NB4 (cell line): Measurements from ENCODE around the gene USP9X.
A peak's percentile ranks its signal among the peaks of the same experiment; 100 is the strongest.
"Not testable (repeated sequence)": the region's sequence is repeated elsewhere in the genome, so short reads cannot be mapped to it uniquely, and the experiment has no call there.

ENCODE experiments used
- DNase-seq: peaks from one replicate; pipeline ENCODE4 v3.0.0; 2010; ENCODE audit warnings: low read depth
- H3K4me3 ChIP-seq: one replicate; pipeline ENCODE4 v1.5.1; 2011; ENCODE audit warnings: mild to moderate bottlenecking, low read depth, low read length, moderate library complexity
- CTCF ChIP-seq: IDR thresholded peaks from one replicate; pipeline ENCODE4 v1.5.1; 2012; ENCODE audit warnings: low read depth, low read length
- MAX ChIP-seq: IDR thresholded peaks from 2 replicates; pipeline ENCODE4 v1.6.1; 2011; ENCODE audit warnings: low read depth, low read length
- MYC ChIP-seq: IDR thresholded peaks from 2 replicates; pipeline ENCODE4 v1.6.1; 2011; ENCODE audit warnings: low read depth, low read length
- POLR2A ChIP-seq: IDR thresholded peaks from 2 replicates; pipeline ENCODE4 v1.6.1; 2011; ENCODE audit warnings: mild to moderate bottlenecking; ENCODE audit not compliant: insufficient read length; ENCODE audit errors: extremely low read depth

USP9X gene

GRCh38 chrX:41275661-41276609 lies 190.7 kb downstream of the USP9X start:
- peak; percentile 55 for DNase-seq
- peak overlapping the region; percentile 44 for H3K4me3 ChIP-seq
- TF ChIP-seq CTCF, result peak; percentile 17
- TF ChIP-seq MAX, result no peak

GRCh38 chrX:41276661-41277506 lies 191.6 kb downstream of the USP9X start:
- no peak overlapping the region for H3K4me3 ChIP-seq
- no peak for TF ChIP-seq MAX
- no peak for TF ChIP-seq MYC
- TF ChIP-seq CTCF, result no peak
- no peak for TF ChIP-seq POLR2A
- no peak for DNase-seq

- DNase-seq, H3K4me3 ChIP-seq: not testable (repeated sequence)
These were observed 197.1 kb downstream of the USP9X start for GRCh38 chrX:41282307-41282706.

GRCh38 chrX:41285928-41286327 lies 200.7 kb downstream of the USP9X start:
- DNase-seq, H3K4me3 ChIP-seq: not testable (repeated sequence)
